ENCODE results near the gene HECTD4.

DNA sequence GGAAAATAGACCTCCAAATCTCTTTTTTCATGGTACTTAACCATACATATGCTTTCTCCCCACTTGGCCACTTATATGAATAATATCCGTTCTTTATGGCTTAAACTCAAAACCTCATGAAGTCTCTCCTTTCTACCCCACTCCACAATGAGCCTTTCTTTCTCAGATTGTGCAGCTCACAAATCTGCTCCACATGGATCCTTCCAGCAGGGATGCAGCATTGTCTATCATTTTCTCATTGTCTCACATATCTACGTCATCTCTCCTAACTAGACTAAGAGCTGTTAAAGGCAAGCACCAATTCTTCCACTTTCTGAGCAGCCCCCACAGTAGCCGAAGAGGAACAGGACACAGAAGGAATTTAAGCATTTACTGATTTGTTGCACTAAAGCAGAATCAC lies 106.4 kb downstream of the HECTD4 start:
- TF ChIP-seq, protein P1, sequence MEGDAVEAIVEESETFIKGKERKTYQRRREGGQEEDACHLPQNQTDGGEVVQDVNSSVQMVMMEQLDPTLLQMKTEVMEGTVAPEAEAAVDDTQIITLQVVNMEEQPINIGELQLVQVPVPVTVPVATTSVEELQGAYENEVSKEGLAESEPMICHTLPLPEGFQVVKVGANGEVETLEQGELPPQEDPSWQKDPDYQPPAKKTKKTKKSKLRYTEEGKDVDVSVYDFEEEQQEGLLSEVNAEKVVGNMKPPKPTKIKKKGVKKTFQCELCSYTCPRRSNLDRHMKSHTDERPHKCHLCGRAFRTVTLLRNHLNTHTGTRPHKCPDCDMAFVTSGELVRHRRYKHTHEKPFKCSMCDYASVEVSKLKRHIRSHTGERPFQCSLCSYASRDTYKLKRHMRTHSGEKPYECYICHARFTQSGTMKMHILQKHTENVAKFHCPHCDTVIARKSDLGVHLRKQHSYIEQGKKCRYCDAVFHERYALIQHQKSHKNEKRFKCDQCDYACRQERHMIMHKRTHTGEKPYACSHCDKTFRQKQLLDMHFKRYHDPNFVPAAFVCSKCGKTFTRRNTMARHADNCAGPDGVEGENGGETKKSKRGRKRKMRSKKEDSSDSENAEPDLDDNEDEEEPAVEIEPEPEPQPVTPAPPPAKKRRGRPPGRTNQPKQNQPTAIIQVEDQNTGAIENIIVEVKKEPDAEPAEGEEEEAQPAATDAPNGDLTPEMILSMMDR (IDR thresholded peaks at IDR 0.05), result no peak
- no peak for TF ChIP-seq POLR2AphosphoS5 (IDR thresholded peaks at IDR 0.05)
- no peak for TF ChIP-seq EP300 (IDR thresholded peaks at IDR 0.05)
- TF ChIP-seq POLR2A (IDR thresholded peaks at IDR 0.05), result no peak

Measured in suprapubic skin (tissue), 4 donors.